Bronchial epithelial cell (primary cell): Measurements from ENCODE around the gene TRIM24. TPM values are rescaled to one million over a fixed set of nuclear protein-coding genes. Genes with fewer than 3 reads are reported as not detected.

Source experiments
- DNase-seq: peaks from one replicate; pipeline ENCODE4 v3.0.0-alpha.2; 2010; ENCODE audit warnings: low read depth
- FAIRE-seq: peaks from 2 replicates; lab custom pipeline; 2011; peaks lifted over from hg19 to GRCh38; lab: Jason Lieb, UNC
- H3K27me3 ChIP-seq: 2 replicates; pipeline ENCODE4 v1.5.1; 2011; ENCODE audit warnings: low read length; ENCODE audit not compliant: control insufficient read depth, insufficient read depth
- H3K36me3 ChIP-seq: 2 replicates; pipeline ENCODE4 v1.5.1; 2011; ENCODE audit warnings: low read length; ENCODE audit not compliant: control insufficient read depth, insufficient read depth
- H3K4me3 ChIP-seq: 2 replicates; pipeline ENCODE4 v1.5.1; 2011; ENCODE audit warnings: mild to moderate bottlenecking, low read depth, low read length, control low read depth
- total RNA-seq: library from RNA; depleted of rRNA; stranded (reverse); fragments of >200 nt; gene quantifications from 2 replicates; pipeline ENCODE4 v1.2.1, GENCODE V29; 2014
- TF ChIP-seq, protein P1 (sequence below): IDR thresholded peaks from 2 replicates; pipeline ENCODE4 v1.5.1; 2011; ENCODE audit warnings: mild to moderate bottlenecking, moderate library complexity, low read length, control low read depth, inconsistent platforms; ENCODE audit not compliant: insufficient read depth, severe bottlenecking

The TRIM24 gene
- total RNA-seq, 1 donor from 2014 or later, result 2.1 TPM

DNA sequence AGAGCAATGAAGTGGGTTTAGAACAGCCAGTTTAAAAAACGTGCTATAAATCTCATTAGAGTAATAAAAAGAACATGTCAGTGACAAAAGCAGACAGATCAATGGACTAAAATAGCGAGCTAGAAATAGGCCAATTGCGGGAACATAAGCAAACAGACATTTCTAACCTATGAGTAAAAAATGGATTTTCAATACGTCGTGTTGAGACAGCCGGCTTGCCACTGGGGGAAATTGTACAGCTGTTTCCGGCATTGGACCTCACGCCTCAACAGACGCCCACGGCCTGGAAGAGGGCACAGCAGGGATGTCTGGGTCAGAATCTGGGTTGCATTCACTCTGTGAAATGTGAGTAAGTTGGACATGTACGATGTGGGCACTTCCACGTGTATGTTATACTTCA, 148.2 kb downstream of the TRIM24 start:
- Histone ChIP-seq H3K36me3 (no peaks in the 10 kb centered on the region), H3K4me3 (no peak overlapping the region), H3K27me3 (no peaks in the 10 kb centered on the region)
- DNase-seq (no peak), FAIRE-seq (no peak)
- TF ChIP-seq, protein P1, sequence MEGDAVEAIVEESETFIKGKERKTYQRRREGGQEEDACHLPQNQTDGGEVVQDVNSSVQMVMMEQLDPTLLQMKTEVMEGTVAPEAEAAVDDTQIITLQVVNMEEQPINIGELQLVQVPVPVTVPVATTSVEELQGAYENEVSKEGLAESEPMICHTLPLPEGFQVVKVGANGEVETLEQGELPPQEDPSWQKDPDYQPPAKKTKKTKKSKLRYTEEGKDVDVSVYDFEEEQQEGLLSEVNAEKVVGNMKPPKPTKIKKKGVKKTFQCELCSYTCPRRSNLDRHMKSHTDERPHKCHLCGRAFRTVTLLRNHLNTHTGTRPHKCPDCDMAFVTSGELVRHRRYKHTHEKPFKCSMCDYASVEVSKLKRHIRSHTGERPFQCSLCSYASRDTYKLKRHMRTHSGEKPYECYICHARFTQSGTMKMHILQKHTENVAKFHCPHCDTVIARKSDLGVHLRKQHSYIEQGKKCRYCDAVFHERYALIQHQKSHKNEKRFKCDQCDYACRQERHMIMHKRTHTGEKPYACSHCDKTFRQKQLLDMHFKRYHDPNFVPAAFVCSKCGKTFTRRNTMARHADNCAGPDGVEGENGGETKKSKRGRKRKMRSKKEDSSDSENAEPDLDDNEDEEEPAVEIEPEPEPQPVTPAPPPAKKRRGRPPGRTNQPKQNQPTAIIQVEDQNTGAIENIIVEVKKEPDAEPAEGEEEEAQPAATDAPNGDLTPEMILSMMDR, result no peak

DNA sequence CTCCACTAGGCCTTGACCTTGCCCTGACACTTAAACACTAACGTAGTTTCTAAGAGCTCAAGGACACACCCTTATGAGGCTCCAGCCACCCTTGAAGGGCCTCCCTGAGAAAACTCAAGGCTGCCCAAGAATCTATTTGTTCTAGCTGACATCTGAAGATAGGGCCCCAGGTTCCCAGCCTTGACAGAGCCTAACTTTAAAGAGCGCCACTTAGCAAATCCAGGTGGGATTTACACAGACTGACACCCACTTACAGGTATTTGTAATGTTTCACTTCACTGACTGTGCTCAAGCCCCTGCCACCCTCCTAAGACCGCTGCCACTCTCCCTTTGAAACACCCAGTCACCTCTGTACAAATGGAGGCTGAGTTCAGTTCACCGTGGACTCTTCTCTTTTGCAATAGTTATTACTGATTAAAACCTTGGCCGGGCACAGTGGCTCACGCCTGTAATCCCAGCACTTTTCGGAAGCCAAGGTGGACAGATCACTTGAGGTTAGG, 150.7 kb downstream of the TRIM24 start:
- TF ChIP-seq, protein P1, result no peak
- Histone ChIP-seq H3K36me3 (no peaks in the 10 kb centered on the region), H3K4me3 (no peak overlapping the region), H3K27me3 (no peaks in the 10 kb centered on the region)
- FAIRE-seq, result no peak
- DNase-seq, result no peak

DNA sequence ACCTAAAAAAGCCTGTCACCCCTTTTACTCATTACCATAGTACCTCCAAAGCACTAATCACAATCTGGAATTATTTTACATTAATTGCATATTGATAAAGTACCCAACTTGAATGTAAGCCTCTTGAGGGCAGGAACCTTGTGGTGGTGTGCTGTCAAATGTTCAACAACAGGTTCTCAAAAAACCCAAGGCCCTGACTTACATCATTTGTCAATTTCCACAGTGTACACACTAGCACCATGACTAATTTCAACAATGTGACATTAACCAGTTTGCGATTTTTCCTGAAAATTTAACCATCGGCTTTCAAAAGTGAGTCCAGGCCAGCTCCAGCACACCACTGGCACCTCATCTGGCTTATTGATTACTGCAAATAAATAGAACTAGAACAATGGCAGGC, 153.6 kb downstream of the TRIM24 start:
- H3K4me3 ChIP-seq, result no peak overlapping the region
- FAIRE-seq (no peak), DNase-seq (no peak)
- TF ChIP-seq, protein P1, result no peak
- H3K27me3 ChIP-seq, result no peaks in the 10 kb centered on the region
- no peaks in the 10 kb centered on the region for H3K36me3 ChIP-seq

DNA sequence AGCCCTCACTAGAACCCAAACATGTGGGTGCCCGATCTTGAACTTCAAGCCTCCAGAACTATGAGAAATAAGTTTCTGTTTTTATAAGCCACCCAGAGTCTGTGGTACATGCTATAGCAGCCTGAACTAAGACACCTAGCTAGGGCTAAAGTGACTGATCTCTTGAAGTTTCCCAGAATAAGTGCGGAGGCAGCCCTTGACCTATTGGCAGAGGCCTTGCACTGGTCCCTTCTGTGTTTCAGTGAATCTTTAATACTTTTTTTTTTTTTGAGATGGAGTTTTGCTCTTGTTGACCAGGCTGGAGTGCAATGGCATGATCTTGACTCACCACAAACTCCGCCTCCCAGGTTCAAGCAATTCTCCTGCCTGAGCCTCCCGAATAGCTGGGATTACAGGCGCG, 156.0 kb downstream of the TRIM24 start:
- H3K27me3 ChIP-seq, result no peaks in the 10 kb centered on the region
- no peaks in the 10 kb centered on the region for H3K36me3 ChIP-seq
- TF ChIP-seq, protein P1, result no peak
- FAIRE-seq (no peak), DNase-seq (no peak)
- no peak overlapping the region for H3K4me3 ChIP-seq

DNA sequence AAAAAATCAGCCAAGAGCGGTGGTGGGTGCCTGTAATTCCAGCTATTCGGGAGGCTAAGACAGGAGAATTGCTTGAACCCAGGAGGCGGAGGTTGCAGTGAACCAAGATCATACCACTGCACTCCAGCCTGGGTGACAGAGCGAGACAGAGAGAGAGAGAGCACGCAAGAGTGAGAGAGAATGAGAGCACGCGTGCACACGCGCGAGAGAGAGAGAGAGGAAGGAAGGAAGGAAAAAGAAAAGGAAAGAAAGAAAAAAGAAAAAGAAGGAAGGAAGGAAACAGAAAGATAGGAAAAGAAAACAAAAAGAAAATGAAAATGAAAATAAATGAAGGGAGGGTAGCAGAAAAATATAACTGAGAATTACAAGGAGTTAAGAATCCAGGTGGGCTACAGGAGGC, 158.4 kb downstream of the TRIM24 start:
- no peak overlapping the region for H3K4me3 ChIP-seq
- no peaks in the 10 kb centered on the region for H3K36me3 ChIP-seq
- no peaks in the 10 kb centered on the region for H3K27me3 ChIP-seq
- FAIRE-seq (no peak), DNase-seq (no peak)
- TF ChIP-seq, protein P1, result no peak

DNA sequence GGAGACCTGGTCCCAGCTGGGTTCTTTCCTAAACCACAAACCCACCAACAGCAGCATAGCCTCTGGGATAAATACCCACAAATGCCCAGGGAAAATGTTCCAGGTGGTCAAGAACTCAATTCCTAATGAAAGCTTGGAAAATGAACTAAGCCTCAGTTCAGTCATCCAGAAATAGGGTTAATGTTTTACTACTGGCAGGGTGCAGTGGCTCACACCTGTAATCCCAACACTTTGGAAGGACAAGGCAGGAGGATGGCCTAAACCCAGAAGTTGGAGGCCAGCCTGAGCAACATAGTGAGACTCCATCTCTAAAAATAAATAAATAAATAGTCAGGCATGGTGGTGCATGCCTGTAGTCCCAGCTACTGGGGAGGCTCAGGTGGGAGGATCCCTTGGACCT, 158.9 kb downstream of the TRIM24 start:
- H3K4me3 ChIP-seq, result no peak overlapping the region
- no peak for DNase-seq
- TF ChIP-seq, protein P1, result no peak
- no peaks in the 10 kb centered on the region for H3K27me3 ChIP-seq
- no peaks in the 10 kb centered on the region for H3K36me3 ChIP-seq
- FAIRE-seq, result no peak
